BLaER1 treated with 17β-estradiol and CSF1 and Interleukin-3, amounts not matched to agents 10 nM and 100 nM (cell line): ENCODE results near the gene TRIM23.

Experiments
- H3K27ac ChIP-seq, 11 experiments: shearing (Covaris generic); formaldehyde crosslinking; 2 replicates each; pipeline ENCODE4 v1.8.1; 2022
- H3K27me3 ChIP-seq, 11 experiments: shearing (Covaris generic); formaldehyde crosslinking; 2 replicates each; pipeline ENCODE4 v1.8.1; 2022
- H3K36me3 ChIP-seq, 11 experiments: shearing (Covaris generic); formaldehyde crosslinking; 2 replicates each; pipeline ENCODE4 v1.8.1; 2022
- H3K4me1 ChIP-seq, 10 experiments: shearing (Covaris generic); formaldehyde crosslinking; 2 replicates each; pipeline ENCODE4 v1.8.1; 2022
- H3K4me2 ChIP-seq, 11 experiments: shearing (Covaris generic); formaldehyde crosslinking; 2 replicates each; pipeline ENCODE4 v1.8.1; 2022
- H3K4me3 ChIP-seq, 10 experiments: shearing (Covaris generic); formaldehyde crosslinking; 2 replicates each; pipeline ENCODE4 v1.8.1; 2022
- H3K9ac ChIP-seq, 11 experiments: shearing (Covaris generic); formaldehyde crosslinking; 2 replicates each; pipeline ENCODE4 v1.8.1; 2022
- H3K9me3 ChIP-seq, 11 experiments: shearing (Covaris generic); formaldehyde crosslinking; replicated peaks in 1 of 11; 2 replicates each; pipeline ENCODE4 v1.8.1; 2022
- H4K20me1 ChIP-seq, 11 experiments: shearing (Covaris generic); formaldehyde crosslinking; 2 replicates each; pipeline ENCODE4 v1.8.1; 2022
- Cebpa-rat ChIP-seq, 11 experiments: shearing (Covaris generic); IDR thresholded peaks; 2 replicates each; pipeline ENCODE4 v1.8.1; 2022

TRIM23 gene

DNA sequence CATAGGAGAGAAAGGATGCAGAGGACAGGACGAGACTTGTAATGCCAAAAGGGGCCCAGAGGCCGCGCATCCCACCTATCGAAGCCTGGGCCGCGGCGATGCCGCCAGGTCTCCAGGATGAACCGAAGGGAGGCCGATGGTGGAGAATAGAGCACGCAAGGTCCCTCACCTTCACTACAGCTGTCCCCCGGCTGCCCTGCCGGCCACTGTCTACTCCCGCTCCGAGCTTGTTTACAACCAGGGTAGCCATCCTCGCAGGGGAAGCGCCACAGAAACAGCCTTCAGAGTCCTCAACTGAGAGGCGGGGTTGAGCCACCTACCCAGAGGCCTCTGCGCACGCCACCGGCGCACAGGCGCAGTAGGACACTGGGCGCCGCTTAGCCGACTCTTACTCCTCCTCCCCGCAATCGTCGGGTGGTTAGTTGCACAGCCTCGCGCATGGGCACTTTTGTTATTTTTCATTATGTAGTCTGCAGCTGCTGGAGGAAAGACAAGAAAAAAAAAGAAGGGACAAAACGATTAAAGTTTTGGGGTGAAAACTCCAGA is at the start of gene TRIM23:
TSS of gene TRIM23 (minus strand) at position 309 of the 546 bp plus-strand sequence. CDS start at position 250, 59 bp downstream.
- Histone ChIP-seq H3K27ac (peak within 1 kb of the TSS; percentile 71 to 93 (median 86)), H3K4me2 (peak within 1 kb of the TSS; percentile 80 to 98 (median 93)), H3K9me3 (no peaks in the 10 kb centered on the region), H3K27me3 (no peaks in the 10 kb centered on the region), H3K36me3 (peaks cover 6 to 21% (median 11%) of the 10 kb centered on the region in 11 experiments), H3K4me3 (peak within 1 kb of the TSS; percentile 67 to 93 (median 78)), H3K9ac (peak within 1 kb of the TSS; percentile 79 to 92 (median 86)), H3K4me1 (peaks cover 24 to 41% (median 38%) of the 10 kb centered on the region in 10 experiments), H4K20me1 (peaks cover 0 to 28% (median 6%) of the 10 kb centered on the region in 11 experiments; a peak in 10 of 22 replicates)
- TF ChIP-seq Cebpa-rat (IDR thresholded peaks at IDR 0.05) = no peak

DNA sequence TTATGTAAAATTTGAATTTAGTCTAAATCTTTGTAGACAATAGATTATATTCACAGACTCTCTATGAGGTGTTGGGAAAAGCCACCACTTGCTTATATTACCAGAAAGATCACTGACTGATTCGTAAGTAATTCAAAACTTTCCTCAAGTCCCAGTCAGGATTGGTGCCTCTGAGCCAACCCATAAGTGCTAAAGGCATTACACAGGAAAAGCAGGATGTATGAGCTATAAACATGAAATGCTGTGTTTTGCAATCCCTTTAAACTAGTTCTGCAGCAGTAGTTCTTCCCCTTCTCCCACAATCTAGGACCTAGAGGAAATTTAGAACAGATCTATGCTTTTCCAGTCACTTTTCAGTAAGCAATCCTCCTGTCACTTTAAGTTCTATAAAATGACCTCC is 48.7 kb upstream of the TRIM23 start:
- peaks cover 48 to 100% (median 70%) of the 10 kb centered on the region in 11 experiments for H3K36me3 ChIP-seq
- peaks cover 0 to 70% (median 6%) of the 10 kb centered on the region in 10 experiments; a peak in 10 of 20 replicates for H3K4me1 ChIP-seq
- H3K9me3 ChIP-seq = no peaks in the 10 kb centered on the region
- no peak for TF ChIP-seq Cebpa-rat (IDR thresholded peaks at IDR 0.05)
- H3K4me2 ChIP-seq = peak overlapping the region in 3 of 11 experiments; percentile 3 to 18 (median 8); a peak in 3 of 22 replicates
- no peak overlapping the region for H3K4me3 ChIP-seq
- no peak overlapping the region for H3K27ac ChIP-seq
- no peaks in the 10 kb centered on the region for H3K27me3 ChIP-seq
- H4K20me1 ChIP-seq = peaks cover 0 to 100% (median 0%) of the 10 kb centered on the region in 11 experiments; a peak in 6 of 22 replicates
- H3K9ac ChIP-seq = no peak overlapping the region

DNA sequence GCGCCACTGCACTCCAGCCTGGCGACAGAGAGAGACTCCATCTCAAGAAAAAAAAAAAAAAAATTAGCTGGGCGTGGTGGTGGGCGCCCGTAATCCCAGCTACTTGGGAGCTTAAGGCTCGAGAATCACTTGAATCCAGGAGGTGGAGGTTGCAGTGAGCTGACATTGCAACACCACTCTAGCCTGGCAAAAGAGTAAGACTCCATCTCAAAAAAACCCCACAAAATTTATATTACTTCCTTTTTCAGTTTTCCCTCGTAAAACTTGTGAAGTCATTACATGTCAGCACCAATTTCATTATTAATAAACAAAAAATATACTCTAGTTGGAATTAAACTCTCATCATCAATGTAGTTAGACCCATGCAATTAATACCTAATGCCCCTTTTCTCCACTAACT is 44.6 kb upstream of the TRIM23 start:
- no peak overlapping the region for H3K27ac ChIP-seq
- H3K9me3 ChIP-seq = no peaks in the 10 kb centered on the region
- no peak overlapping the region for H3K4me2 ChIP-seq
- H3K4me1 ChIP-seq = peaks cover 0 to 29% (median 0%) of the 10 kb centered on the region in 10 experiments; a peak in 7 of 20 replicates
- no peak overlapping the region for H3K4me3 ChIP-seq
- no peaks in the 10 kb centered on the region for H3K27me3 ChIP-seq
- TF ChIP-seq Cebpa-rat (IDR thresholded peaks at IDR 0.05) = no peak
- H3K9ac ChIP-seq = no peak overlapping the region
- peaks cover 32 to 99% (median 74%) of the 10 kb centered on the region in 11 experiments; a peak in 21 of 22 replicates for H3K36me3 ChIP-seq
- H4K20me1 ChIP-seq = peaks cover 0 to 97% (median 0%) of the 10 kb centered on the region in 11 experiments; a peak in 6 of 22 replicates

DNA sequence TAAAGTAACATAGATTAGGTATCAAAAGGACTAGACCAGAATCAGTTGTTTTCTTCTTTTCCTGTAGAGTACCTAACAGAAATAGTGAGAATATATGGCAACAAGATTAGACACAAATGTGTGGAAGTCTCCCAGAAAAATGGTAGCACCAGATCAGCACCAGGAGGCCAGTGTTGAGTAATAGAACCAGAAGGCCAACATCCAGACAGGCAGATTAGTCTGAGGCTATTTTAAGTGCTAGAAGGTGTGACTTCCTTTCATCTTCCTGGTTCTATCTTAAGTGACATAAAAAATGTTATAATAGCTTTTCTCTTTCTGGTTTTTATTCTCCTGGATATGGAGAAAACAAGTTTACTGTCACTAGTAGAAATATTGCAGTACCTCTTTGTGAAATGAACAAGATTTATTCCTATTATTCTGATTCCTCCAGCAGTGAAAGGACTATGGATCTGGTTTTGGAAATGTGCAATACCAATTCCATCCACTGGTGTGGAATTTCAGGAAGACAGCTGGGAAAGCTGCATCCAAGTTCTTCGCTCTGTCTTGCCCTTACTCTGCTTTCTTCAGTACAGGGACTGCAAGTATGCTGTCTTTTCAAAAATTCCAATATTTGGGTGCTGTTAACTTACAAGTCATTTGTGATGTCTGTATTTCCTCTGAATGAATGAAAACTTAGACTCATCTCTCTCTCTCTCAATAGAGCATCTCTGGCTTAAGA is 39.8 kb upstream of the TRIM23 start:
- TF ChIP-seq Cebpa-rat (IDR thresholded peaks at IDR 0.05) = no peak

DNA sequence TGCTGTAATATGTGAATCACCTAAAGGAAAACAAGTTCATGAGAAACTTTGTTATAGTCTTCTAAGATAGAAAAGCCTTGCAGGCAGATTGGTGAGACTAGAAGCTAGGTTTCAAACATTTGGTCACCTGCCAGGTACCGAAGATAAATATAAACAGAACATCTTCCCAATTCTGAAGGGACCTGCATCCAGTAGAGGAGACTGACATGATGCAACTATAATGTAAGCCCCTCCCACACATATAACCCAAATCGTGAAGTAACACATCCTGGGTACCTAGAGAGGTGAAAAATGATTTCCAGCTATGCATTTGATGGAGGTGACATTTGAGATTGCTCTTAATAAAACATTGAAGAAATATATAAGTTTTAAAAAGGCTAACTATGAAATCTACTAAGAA is 30.6 kb upstream of the TRIM23 start:
- H3K36me3 ChIP-seq = peaks cover 21 to 64% (median 27%) of the 10 kb centered on the region in 11 experiments; a peak in 20 of 22 replicates
- no peaks in the 10 kb centered on the region for H3K9me3 ChIP-seq
- H4K20me1 ChIP-seq = no peaks in the 10 kb centered on the region
- no peaks in the 10 kb centered on the region for H3K27me3 ChIP-seq
- no peak overlapping the region for H3K9ac ChIP-seq
- H3K4me2 ChIP-seq = no peak overlapping the region
- H3K4me3 ChIP-seq = no peak overlapping the region
- no peak for TF ChIP-seq Cebpa-rat (IDR thresholded peaks at IDR 0.05)
- no peak overlapping the region for H3K27ac ChIP-seq
- no peaks in the 10 kb centered on the region for H3K4me1 ChIP-seq

More for the DNA sequence above, 39.8 kb upstream of the TRIM23 start:
- no peaks in the 10 kb centered on the region for H3K9me3 ChIP-seq
- no peak overlapping the region for H3K4me2 ChIP-seq
- peaks cover 0 to 4% (median 0%) of the 10 kb centered on the region in 10 experiments; a peak in 1 of 20 replicates for H3K4me1 ChIP-seq
- H4K20me1 ChIP-seq = peaks cover 0 to 71% (median 0%) of the 10 kb centered on the region in 11 experiments; a peak in 3 of 22 replicates
- H3K36me3 ChIP-seq = peaks cover 40 to 97% (median 74%) of the 10 kb centered on the region in 11 experiments; a peak in 21 of 22 replicates
- H3K4me3 ChIP-seq = no peak overlapping the region
- no peak overlapping the region for H3K27ac ChIP-seq
- no peaks in the 10 kb centered on the region for H3K27me3 ChIP-seq
- no peak overlapping the region for H3K9ac ChIP-seq

DNA sequence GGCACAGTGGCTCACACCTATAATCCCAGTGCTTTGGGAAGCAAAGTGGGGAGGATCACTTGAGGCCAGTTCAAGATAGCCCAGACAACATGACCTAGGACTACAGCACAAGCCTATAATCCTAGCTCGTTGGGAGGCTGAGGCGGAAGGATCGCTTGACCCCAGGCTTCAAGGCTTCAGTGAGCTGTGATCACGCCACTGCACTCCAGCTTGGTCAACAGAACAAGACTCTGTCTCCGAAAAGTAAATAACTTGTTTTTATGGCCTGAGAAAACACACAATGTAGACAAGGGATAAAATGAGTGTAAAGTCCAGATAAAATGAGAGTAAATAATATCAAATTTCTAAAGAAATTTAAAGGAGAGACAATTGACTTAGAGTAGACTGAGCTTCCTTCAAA is 27.0 kb upstream of the TRIM23 start:
- H3K9me3 ChIP-seq = no peaks in the 10 kb centered on the region
- no peaks in the 10 kb centered on the region; a peak in 1 of 22 replicates for H4K20me1 ChIP-seq
- H3K4me2 ChIP-seq = no peak overlapping the region
- H3K36me3 ChIP-seq = peaks cover 9 to 76% (median 25%) of the 10 kb centered on the region in 11 experiments; a peak in 19 of 22 replicates
- no peak for TF ChIP-seq Cebpa-rat (IDR thresholded peaks at IDR 0.05)
- H3K4me1 ChIP-seq = no peaks in the 10 kb centered on the region
- H3K27me3 ChIP-seq = no peaks in the 10 kb centered on the region
- H3K4me3 ChIP-seq = no peak overlapping the region
- H3K9ac ChIP-seq = no peak overlapping the region
- H3K27ac ChIP-seq = no peak overlapping the region

DNA sequence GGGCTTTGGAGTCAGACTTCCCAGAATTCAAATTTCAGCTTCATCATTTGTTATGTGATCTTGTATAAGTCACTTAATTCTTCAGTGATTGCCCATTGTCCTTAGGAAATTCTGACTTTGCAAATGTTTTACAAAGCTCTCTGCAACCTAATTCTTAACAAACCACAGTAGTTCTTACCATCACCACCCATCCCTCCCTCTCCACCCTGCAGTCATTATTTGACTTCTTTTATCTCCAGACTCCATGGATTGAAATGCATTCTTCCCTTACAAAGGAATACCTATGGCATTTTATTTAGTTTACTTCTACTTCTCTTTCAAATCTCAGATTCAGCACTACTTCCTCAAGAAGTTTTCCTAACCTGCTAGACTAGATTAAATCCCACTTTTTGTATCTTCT is 23.8 kb upstream of the TRIM23 start:
- H3K4me1 ChIP-seq = no peaks in the 10 kb centered on the region
- no peak overlapping the region for H3K9ac ChIP-seq
- TF ChIP-seq Cebpa-rat (IDR thresholded peaks at IDR 0.05) = no peak
- no peak overlapping the region for H3K27ac ChIP-seq
- H4K20me1 ChIP-seq = no peaks in the 10 kb centered on the region; a peak in 1 of 22 replicates
- peaks cover 14 to 73% (median 27%) of the 10 kb centered on the region in 11 experiments; a peak in 21 of 22 replicates for H3K36me3 ChIP-seq
- no peak overlapping the region for H3K4me2 ChIP-seq
- H3K9me3 ChIP-seq = no peaks in the 10 kb centered on the region
- no peak overlapping the region for H3K4me3 ChIP-seq
- no peaks in the 10 kb centered on the region for H3K27me3 ChIP-seq

DNA sequence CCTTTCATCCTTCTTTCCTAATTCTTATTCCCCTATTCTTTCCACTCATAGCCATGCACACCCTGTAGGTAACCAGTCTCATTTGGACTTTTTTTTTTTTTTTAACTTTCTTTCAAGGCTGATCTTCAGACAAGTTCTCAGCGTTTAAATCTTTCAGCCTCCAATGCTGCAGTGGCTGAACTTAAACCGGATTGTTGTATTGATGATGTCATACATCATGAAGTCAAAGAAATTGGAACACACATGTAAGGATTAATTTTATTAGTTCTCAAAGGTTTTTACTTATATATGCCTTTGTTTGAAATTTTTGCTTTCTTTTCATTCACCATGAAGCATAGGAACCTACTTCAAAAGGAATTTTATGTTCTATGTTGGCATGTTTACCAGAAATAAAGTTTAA is 22.8 kb upstream of the TRIM23 start:
- Histone ChIP-seq H3K4me1 (no peaks in the 10 kb centered on the region), H3K9me3 (no peaks in the 10 kb centered on the region), H3K36me3 (peaks cover 14 to 80% (median 29%) of the 10 kb centered on the region in 11 experiments; a peak in 21 of 22 replicates), H4K20me1 (no peaks in the 10 kb centered on the region; a peak in 1 of 22 replicates), H3K27ac (no peak overlapping the region), H3K27me3 (no peaks in the 10 kb centered on the region), H3K4me2 (no peak overlapping the region), H3K4me3 (no peak overlapping the region), H3K9ac (no peak overlapping the region)
- no peak for TF ChIP-seq Cebpa-rat (IDR thresholded peaks at IDR 0.05)

DNA sequence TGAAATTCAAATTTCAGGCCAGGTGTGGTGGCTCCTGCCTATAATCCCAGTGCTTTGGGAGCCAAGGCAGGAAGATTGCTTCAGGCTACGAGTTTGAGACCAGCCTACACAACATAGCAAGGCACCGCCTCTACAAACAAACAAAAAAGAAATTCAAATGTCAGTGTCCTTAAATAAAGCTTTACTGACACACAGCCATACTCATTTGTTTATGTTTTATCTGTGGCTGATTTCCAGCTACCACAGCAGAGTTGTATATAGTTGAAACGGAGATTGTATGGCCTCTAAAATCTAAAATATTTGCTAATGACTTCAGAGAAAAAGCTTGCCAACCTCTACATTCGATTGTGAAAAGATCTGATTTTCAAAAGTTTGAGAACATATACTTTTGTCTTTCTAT is 16.1 kb upstream of the TRIM23 start:
- no peaks in the 10 kb centered on the region for H3K27me3 ChIP-seq
- H3K9ac ChIP-seq = no peak overlapping the region
- no peak overlapping the region for H3K4me2 ChIP-seq
- H4K20me1 ChIP-seq = no peaks in the 10 kb centered on the region
- peaks cover 59 to 86% (median 65%) of the 10 kb centered on the region in 11 experiments for H3K36me3 ChIP-seq
- no peak for TF ChIP-seq Cebpa-rat (IDR thresholded peaks at IDR 0.05)
- H3K9me3 ChIP-seq = peaks cover 0 to 7% (median 0%) of the 10 kb centered on the region in 11 experiments; a peak in 1 of 22 replicates
- H3K4me1 ChIP-seq = no peaks in the 10 kb centered on the region
- H3K27ac ChIP-seq = no peak overlapping the region
- no peak overlapping the region for H3K4me3 ChIP-seq
